CD4-positive, alpha-beta memory T cell (primary cell): ENCODE measurements around the gene CA14. TPM values are rescaled to one million over a fixed set of nuclear protein-coding genes. Genes with fewer than 3 reads are reported as not detected.

Experiments used
- CTCF ChIA-PET: fragments of 350-600 bp; sonication (Branson Sonifier 250); formaldehyde crosslinking; loops from one replicate; lab custom pipeline; 2021; ENCODE audit warnings: inconsistent platforms; ENCODE audit not compliant: partially characterized antibody; lab: Charles Lee
- POLR2A ChIA-PET: fragments of 350-600 bp; sonication (Branson Sonifier 250); formaldehyde crosslinking; loops from one replicate; lab custom pipeline; 2021; ENCODE audit not compliant: partially characterized antibody; lab: Charles Lee
- DNase-seq, 5 donors: peaks; one replicate each; pipeline versions ENCODE4 v3.0.0 to v3.0.0-alpha.2; 2020 to 2022; ENCODE audit warnings: mixed read lengths in 1 of 5
- H3K27ac ChIP-seq: one replicate; pipeline ENCODE4 v1.7.0; 2013; ENCODE audit warnings: low read depth, low read length
- H3K27me3 ChIP-seq: 2 replicates; pipeline ENCODE4 v1.7.0; 2013; ENCODE audit warnings: mild to moderate bottlenecking, low read length, moderate library complexity; ENCODE audit not compliant: insufficient read depth
- H3K36me3 ChIP-seq: 2 replicates; pipeline ENCODE4 v1.7.0; 2013; ENCODE audit warnings: mild to moderate bottlenecking, low read length, moderate library complexity; ENCODE audit not compliant: insufficient read depth
- H3K4me1 ChIP-seq: 2 replicates; pipeline ENCODE4 v1.7.0; 2013; ENCODE audit warnings: mild to moderate bottlenecking, low read length, moderate library complexity; ENCODE audit not compliant: insufficient read depth
- H3K4me3 ChIP-seq, 2 donors: one replicate each; pipeline ENCODE4 v1.7.0; 2013; ENCODE audit warnings: low read length in 2 of 2, mild to moderate bottlenecking in 1 of 2
- H3K9me3 ChIP-seq, 2 donors: one replicate each; pipeline ENCODE4 v1.7.0; 2013; ENCODE audit warnings: low read length in 2 of 2, control low read depth in 1 of 2; ENCODE audit not compliant: control insufficient read depth in 1 of 2
- H3K27ac Mint-ChIP-seq, 7 donors: one replicate each; pipeline ENCODE4 v1.8.0; 2020 to 2021; ENCODE audit warnings: mixed read lengths in 7 of 7, mild to moderate bottlenecking in 6 of 7, inconsistent platforms in 3 of 7, moderate library complexity in 3 of 7
- H3K27me3 Mint-ChIP-seq, 2 donors: one replicate each; pipeline ENCODE4 v1.8.0; 2020 to 2021; ENCODE audit warnings: mixed read lengths in 2 of 2
- H3K36me3 Mint-ChIP-seq, 2 donors: one replicate each; pipeline ENCODE4 v1.8.0; 2020 to 2021; ENCODE audit warnings: mixed read lengths in 2 of 2, inconsistent platforms in 1 of 2, mild to moderate bottlenecking in 1 of 2
- H3K4me1 Mint-ChIP-seq, 4 donors: one replicate each; pipeline ENCODE4 v1.8.0; 2020 to 2021; ENCODE audit warnings: mixed read lengths in 4 of 4, mild to moderate bottlenecking in 1 of 4
- H3K4me3 Mint-ChIP-seq, 8 donors: one replicate each; pipeline ENCODE4 v1.8.0; 2020 to 2021; ENCODE audit warnings: mixed read lengths in 8 of 8, mild to moderate bottlenecking in 7 of 8, moderate library complexity in 6 of 8, inconsistent platforms in 3 of 8
- H3K9me3 Mint-ChIP-seq, 8 donors: one replicate each; pipeline ENCODE4 v1.8.0; 2020 to 2021; ENCODE audit warnings: mixed read lengths in 8 of 8, mild to moderate bottlenecking in 5 of 8, inconsistent platforms in 3 of 8, moderate library complexity in 1 of 8
- intact Hi-C: fragments of 100-400 bp; cut with micrococcal nuclease; formaldehyde crosslinking; loops from one replicate; pipeline ENCODE4 v1.15.1; 2023
- polyA plus RNA-seq, 2 donors: library from polyadenylated mRNA; unstranded; fragments of 300-500 nt; fragmentation: Illumina TruSeq; gene quantifications; one replicate each; pipeline ENCODE4 v1.2.3, GENCODE V29; 2021
- total RNA-seq, 2 experiments: library from RNA; stranded (reverse); gene quantifications; one replicate each; pipeline ENCODE4 v1.2.3, GENCODE V29; 2021

Gene CA14
- total and polyA plus RNA-seq, 4 experiments from 2014 or later = 0.40 TPM; not detected in 3

GRCh38 chr1:150288382-150288781 lies 30.8 kb downstream of the CA14 start:
- POLR2A ChIA-PET = interaction anchor here (0.5 kb wide), 1 partner anchor 199 kb away, joined by 3 read pairs; no protein-coding TSS in a partner anchor
- Histone ChIP-seq H3K27me3 (no peaks in the 10 kb centered on the region), H3K9me3 (no peaks in the 10 kb centered on the region), H3K4me1 (peaks cover 9% of the 10 kb centered on the region), H3K4me3 (no peak overlapping the region), H3K27ac (no peak overlapping the region), H3K36me3 (no peaks in the 10 kb centered on the region)
- CTCF ChIA-PET = no interaction called here
- no peak overlapping the region for H3K4me3 Mint-ChIP-seq
- no peak overlapping the region for H3K27ac Mint-ChIP-seq
- peaks cover 7 to 8% (median 7%) of the 10 kb centered on the region in 4 donors for H3K4me1 Mint-ChIP-seq
- H3K9me3 Mint-ChIP-seq = no peaks in the 10 kb centered on the region
- no peak for DNase-seq
- H3K36me3 Mint-ChIP-seq = peaks cover 0 to 2% of the 10 kb centered on the region in 2 donors
- intact Hi-C loops = no loop called here
- H3K27me3 Mint-ChIP-seq = no peaks in the 10 kb centered on the region

GRCh38 chr1:150288822-150289221 lies 31.2 kb downstream of the CA14 start:
- POLR2A ChIA-PET = interaction anchor here (0.5 to 0.7 kb wide), 2 partner anchors 29 to 199 kb away, joined by 3 read pairs; no protein-coding TSS in a partner anchor
- CTCF ChIA-PET = no interaction called here

GRCh38 chr1:150293433-150294253 lies 36.1 kb downstream of the CA14 start, which contains the start of gene MRPS21:
Gene MRPS21 (plus strand): TSS chr1:150293861. CDS start chr1:150294367, 506 bp downstream.
- intact Hi-C loops = loop anchor here (1.0 to 2.0 kb wide), 4 partner anchors 11 to 70 kb away; partner anchors contain the start of genes CIART and PRPF3
- Mint-ChIP-seq H3K27ac (peak within 1 kb of the TSS; percentile 92 to 100 (median 98)), H3K36me3 (peaks cover 16 to 38% of the 10 kb centered on the region in 2 donors), H3K9me3 (no peaks in the 10 kb centered on the region), H3K4me1 (peaks cover 20 to 34% (median 29%) of the 10 kb centered on the region in 4 donors), H3K4me3 (peak within 1 kb of the TSS; percentile 89 to 96 (median 94)), H3K27me3 (no peaks in the 10 kb centered on the region)
- H3K4me1 ChIP-seq = peaks cover 20% of the 10 kb centered on the region
- CTCF ChIA-PET = no interaction called here
- DNase-seq = peak; percentile 86 to 90 (median 90)
- H3K4me3 ChIP-seq = peak within 1 kb of the TSS; percentile 52 to 67
- H3K27me3 ChIP-seq = no peaks in the 10 kb centered on the region
- peaks cover 7% of the 10 kb centered on the region for H3K36me3 ChIP-seq
- peak within 1 kb of the TSS; percentile 90 for H3K27ac ChIP-seq
- POLR2A ChIA-PET = no interaction called here
- no peaks in the 10 kb centered on the region for H3K9me3 ChIP-seq

More at GRCh38 chr1:150288822-150289221, 31.2 kb downstream of the CA14 start:
- peaks cover 0 to 7% of the 10 kb centered on the region in 2 donors for H3K36me3 Mint-ChIP-seq
- Histone ChIP-seq H3K36me3 (no peaks in the 10 kb centered on the region), H3K4me3 (no peak overlapping the region), H3K4me1 (peaks cover 10% of the 10 kb centered on the region), H3K27me3 (no peaks in the 10 kb centered on the region), H3K27ac (no peak overlapping the region), H3K9me3 (no peaks in the 10 kb centered on the region)
- H3K9me3 Mint-ChIP-seq = no peaks in the 10 kb centered on the region
- intact Hi-C loops = no loop called here
- peaks cover 11% of the 10 kb centered on the region in 4 donors for H3K4me1 Mint-ChIP-seq
- H3K27ac Mint-ChIP-seq = peak overlapping the region in 1 of 7 donors; percentile 56
- no peaks in the 10 kb centered on the region for H3K27me3 Mint-ChIP-seq
- no peak for DNase-seq
- H3K4me3 Mint-ChIP-seq = no peak overlapping the region

GRCh38 chr1:150295476-150295875 lies 37.9 kb downstream of the CA14 start:
- Histone ChIP-seq H3K4me3 (no peak overlapping the region), H3K36me3 (peaks cover 7% of the 10 kb centered on the region), H3K27ac (no peak overlapping the region), H3K4me1 (peaks cover 20% of the 10 kb centered on the region), H3K27me3 (no peaks in the 10 kb centered on the region), H3K9me3 (no peaks in the 10 kb centered on the region)
- no peaks in the 10 kb centered on the region for H3K9me3 Mint-ChIP-seq
- H3K4me1 Mint-ChIP-seq = peaks cover 20 to 34% (median 29%) of the 10 kb centered on the region in 4 donors
- H3K4me3 Mint-ChIP-seq = peak overlapping the region in 6 of 8 donors; percentile 0 to 51 (median 28)
- no peaks in the 10 kb centered on the region for H3K27me3 Mint-ChIP-seq
- DNase-seq = no peak
- peak overlapping the region in 6 of 7 donors; percentile 17 to 88 (median 47) for H3K27ac Mint-ChIP-seq
- ChIA-PET CTCF (interaction anchor here (1.3 kb wide), 1 partner anchor 40 kb away, joined by 5 read pairs; no protein-coding TSS in a partner anchor), POLR2A (interaction anchor here (1.5 to 1.8 kb wide), 3 partner anchors 13 to 27 kb away, joined by 3 to 5 read pairs (median 4); partner anchors contain the start of genes APH1A, CIART and PRPF3)
- H3K36me3 Mint-ChIP-seq = peaks cover 16 to 47% of the 10 kb centered on the region in 2 donors
- intact Hi-C loops = loop anchor here (2.0 kb wide), 1 partner anchor 25 kb away; the partner anchor contains the start of gene PRPF3

GRCh38 chr1:150299716-150300115 lies 42.1 kb downstream of the CA14 start:
- H3K4me1 Mint-ChIP-seq = peaks cover 11 to 19% (median 14%) of the 10 kb centered on the region in 4 donors
- H3K9me3 Mint-ChIP-seq = no peaks in the 10 kb centered on the region
- Histone ChIP-seq H3K27me3 (no peaks in the 10 kb centered on the region), H3K27ac (no peak overlapping the region), H3K4me1 (peaks cover 4% of the 10 kb centered on the region), H3K36me3 (peaks cover 13% of the 10 kb centered on the region), H3K4me3 (no peak overlapping the region), H3K9me3 (no peaks in the 10 kb centered on the region)
- H3K36me3 Mint-ChIP-seq = peaks cover 34 to 58% of the 10 kb centered on the region in 2 donors
- no peak overlapping the region for H3K4me3 Mint-ChIP-seq
- peak overlapping the region in 2 of 7 donors; percentile 22 to 66 for H3K27ac Mint-ChIP-seq
- ChIA-PET CTCF (no interaction called here), POLR2A (no interaction called here)
- intact Hi-C loops = no loop called here
- H3K27me3 Mint-ChIP-seq = no peaks in the 10 kb centered on the region
- DNase-seq = no peak

GRCh38 chr1:150302338-150302737 lies 44.8 kb downstream of the CA14 start:
- CTCF ChIA-PET = no interaction called here

GRCh38 chr1:150302902-150303301 lies 45.3 kb downstream of the CA14 start:
- Mint-ChIP-seq H3K27me3 (no peaks in the 10 kb centered on the region), H3K27ac (peak overlapping the region in 4 of 7 donors; percentile 10 to 64 (median 20)), H3K4me3 (no peak overlapping the region), H3K9me3 (no peaks in the 10 kb centered on the region), H3K4me1 (peaks cover 0 to 8% (median 2%) of the 10 kb centered on the region in 4 donors), H3K36me3 (peaks cover 19 to 48% of the 10 kb centered on the region in 2 donors)
- Histone ChIP-seq H3K4me3 (no peak overlapping the region), H3K4me1 (no peaks in the 10 kb centered on the region), H3K36me3 (peaks cover 11% of the 10 kb centered on the region), H3K9me3 (no peaks in the 10 kb centered on the region), H3K27me3 (no peaks in the 10 kb centered on the region), H3K27ac (no peak overlapping the region)
- DNase-seq = no peak
- CTCF ChIA-PET = no interaction called here
- POLR2A ChIA-PET = no interaction called here
- intact Hi-C loops = no loop called here

More at GRCh38 chr1:150302338-150302737, 44.8 kb downstream of the CA14 start:
- peaks cover 0 to 8% (median 2%) of the 10 kb centered on the region in 4 donors for H3K4me1 Mint-ChIP-seq
- intact Hi-C loops = no loop called here
- H3K4me1 ChIP-seq = no peaks in the 10 kb centered on the region
- H3K9me3 ChIP-seq = no peaks in the 10 kb centered on the region
- H3K27me3 Mint-ChIP-seq = no peaks in the 10 kb centered on the region
- no peaks in the 10 kb centered on the region for H3K27me3 ChIP-seq
- peak overlapping the region in 4 of 7 donors; percentile 10 to 70 (median 15) for H3K27ac Mint-ChIP-seq
- no peak for DNase-seq
- H3K27ac ChIP-seq = no peak overlapping the region
- no peak overlapping the region for H3K4me3 ChIP-seq
- H3K36me3 Mint-ChIP-seq = peaks cover 21 to 50% of the 10 kb centered on the region in 2 donors
- POLR2A ChIA-PET = interaction anchor here (1.2 kb wide), 1 partner anchor 19 kb away, joined by 3 read pairs; the partner anchor contains the start of gene PRPF3
- H3K4me3 Mint-ChIP-seq = no peak overlapping the region
- H3K36me3 ChIP-seq = peaks cover 6% of the 10 kb centered on the region
- H3K9me3 Mint-ChIP-seq = no peaks in the 10 kb centered on the region
